Measurements from ENCODE around the gene NR2F6.

Gene NR2F6

DNA sequence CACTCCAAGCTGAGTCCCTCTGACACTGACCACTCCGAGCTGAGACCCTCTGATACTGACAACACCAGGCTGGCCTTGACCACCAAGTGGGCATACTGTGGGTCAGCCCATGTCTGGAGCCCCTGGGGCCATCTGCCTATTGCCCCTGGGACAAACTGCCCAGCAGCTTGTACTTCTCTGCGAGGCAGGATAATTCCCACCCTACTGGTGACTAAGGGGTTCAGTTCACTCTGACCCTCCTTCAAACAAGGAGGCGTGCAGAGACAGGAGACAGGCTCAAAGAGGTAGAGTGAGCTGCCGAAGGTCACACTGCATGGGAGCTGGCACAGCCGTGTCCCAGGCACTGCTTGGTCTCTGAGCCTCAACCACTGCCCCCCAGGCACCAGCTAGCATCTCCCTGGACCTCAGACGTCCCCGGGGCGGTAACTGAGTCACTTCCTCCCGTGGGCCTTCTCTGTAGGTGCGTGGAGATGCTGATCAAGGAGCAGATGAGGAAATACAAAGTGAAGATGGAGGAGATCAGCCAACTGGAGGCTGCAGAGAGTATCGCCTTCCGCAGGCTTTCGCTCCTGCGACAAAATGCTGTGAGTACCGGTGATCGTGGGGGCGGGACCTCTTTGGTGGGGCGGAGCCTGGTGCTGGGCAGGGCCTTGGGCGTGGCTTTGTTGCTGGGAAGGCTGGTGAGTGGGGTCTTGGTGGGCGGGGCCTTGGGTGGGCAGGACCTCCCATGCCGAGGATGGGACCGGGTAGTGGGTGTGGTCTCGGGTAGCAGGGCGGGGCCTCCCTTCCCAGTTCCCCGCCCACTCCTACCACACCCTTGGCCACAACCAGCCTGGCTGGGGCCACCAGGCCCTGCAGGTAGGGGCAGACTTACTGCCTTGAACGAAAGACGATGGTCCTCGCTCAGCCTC lies 36.3 kb downstream of the NR2F6 start:
- no peak for DNase-seq (ENCODE audit: low spot score)
- no peak overlapping the region for H3K27ac ChIP-seq
- TF ChIP-seq, protein P1, sequence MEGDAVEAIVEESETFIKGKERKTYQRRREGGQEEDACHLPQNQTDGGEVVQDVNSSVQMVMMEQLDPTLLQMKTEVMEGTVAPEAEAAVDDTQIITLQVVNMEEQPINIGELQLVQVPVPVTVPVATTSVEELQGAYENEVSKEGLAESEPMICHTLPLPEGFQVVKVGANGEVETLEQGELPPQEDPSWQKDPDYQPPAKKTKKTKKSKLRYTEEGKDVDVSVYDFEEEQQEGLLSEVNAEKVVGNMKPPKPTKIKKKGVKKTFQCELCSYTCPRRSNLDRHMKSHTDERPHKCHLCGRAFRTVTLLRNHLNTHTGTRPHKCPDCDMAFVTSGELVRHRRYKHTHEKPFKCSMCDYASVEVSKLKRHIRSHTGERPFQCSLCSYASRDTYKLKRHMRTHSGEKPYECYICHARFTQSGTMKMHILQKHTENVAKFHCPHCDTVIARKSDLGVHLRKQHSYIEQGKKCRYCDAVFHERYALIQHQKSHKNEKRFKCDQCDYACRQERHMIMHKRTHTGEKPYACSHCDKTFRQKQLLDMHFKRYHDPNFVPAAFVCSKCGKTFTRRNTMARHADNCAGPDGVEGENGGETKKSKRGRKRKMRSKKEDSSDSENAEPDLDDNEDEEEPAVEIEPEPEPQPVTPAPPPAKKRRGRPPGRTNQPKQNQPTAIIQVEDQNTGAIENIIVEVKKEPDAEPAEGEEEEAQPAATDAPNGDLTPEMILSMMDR (IDR thresholded peaks at IDR 0.05), result no peak
- H3K4me3 ChIP-seq, result no peak overlapping the region

DNA sequence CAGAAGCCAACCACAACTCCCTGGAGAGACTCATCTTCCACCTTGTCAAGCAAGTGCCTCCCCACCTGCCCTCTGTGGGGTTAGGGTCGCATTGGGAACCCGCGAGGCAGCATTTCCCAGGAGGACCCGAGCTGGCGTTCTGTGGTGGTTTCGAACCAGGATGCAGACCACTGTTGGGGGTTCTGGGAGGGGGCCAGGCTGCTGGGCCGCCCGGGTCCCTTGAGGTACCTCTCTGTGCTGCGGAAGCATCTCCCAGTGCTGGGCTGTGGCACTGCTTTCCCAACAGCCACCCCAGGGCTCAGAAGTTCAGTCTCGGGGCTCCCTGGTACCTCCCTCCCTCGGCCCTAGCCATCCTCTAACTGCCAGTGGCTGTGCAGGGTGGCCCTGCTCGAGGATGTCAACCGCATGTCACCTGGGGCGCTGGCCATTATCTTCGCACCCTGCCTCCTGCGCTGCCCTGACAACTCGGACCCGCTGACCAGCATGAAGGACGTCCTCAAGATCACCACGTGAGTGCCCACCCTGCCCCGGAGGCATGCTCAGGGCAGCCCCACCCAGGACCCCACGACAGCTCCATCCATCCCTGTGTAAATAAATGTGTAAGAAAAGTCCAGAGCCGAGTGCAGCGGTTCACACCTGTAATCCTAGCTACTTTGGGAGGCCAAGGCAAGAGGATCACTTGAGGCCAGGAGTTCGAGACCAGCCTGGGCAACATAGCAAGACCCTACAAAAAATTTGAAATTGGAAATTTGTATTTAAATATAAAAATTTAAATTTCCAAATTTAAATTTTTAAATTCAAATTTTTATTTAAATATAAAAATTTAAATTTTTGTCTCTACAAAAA lies 38.8 kb downstream of the NR2F6 start:
- Histone ChIP-seq H3K4me3 (no peak overlapping the region), H3K27ac (no peak overlapping the region)
- TF ChIP-seq, protein P1 (IDR thresholded peaks at IDR 0.05), result no peak
- no peak for DNase-seq (ENCODE audit: low spot score)

- TF ChIP-seq, protein P1 (IDR thresholded peaks at IDR 0.05), result peak; percentile 39
- no peak overlapping the region for H3K27ac ChIP-seq
- H3K4me3 ChIP-seq, result no peak overlapping the region
- DNase-seq (ENCODE audit: low spot score), result no peak
Observed at GRCh38 chr19:17205237-17206140, 40.2 kb downstream of the NR2F6 start.

GRCh38 chr19:17202713-17203112 lies 43.0 kb downstream of the NR2F6 start:
- no peak for DNase-seq (ENCODE audit: low spot score)
- TF ChIP-seq, protein P1 (IDR thresholded peaks at IDR 0.05), result no peak
- Histone ChIP-seq H3K4me3 (no peak overlapping the region), H3K27ac (no peak overlapping the region)

GRCh38 chr19:17202249-17202648 lies 43.5 kb downstream of the NR2F6 start:
- no peak for DNase-seq (ENCODE audit: low spot score)
- no peak overlapping the region for H3K4me3 ChIP-seq
- TF ChIP-seq, protein P1 (IDR thresholded peaks at IDR 0.05), result no peak
- H3K27ac ChIP-seq, result no peak overlapping the region

DNA sequence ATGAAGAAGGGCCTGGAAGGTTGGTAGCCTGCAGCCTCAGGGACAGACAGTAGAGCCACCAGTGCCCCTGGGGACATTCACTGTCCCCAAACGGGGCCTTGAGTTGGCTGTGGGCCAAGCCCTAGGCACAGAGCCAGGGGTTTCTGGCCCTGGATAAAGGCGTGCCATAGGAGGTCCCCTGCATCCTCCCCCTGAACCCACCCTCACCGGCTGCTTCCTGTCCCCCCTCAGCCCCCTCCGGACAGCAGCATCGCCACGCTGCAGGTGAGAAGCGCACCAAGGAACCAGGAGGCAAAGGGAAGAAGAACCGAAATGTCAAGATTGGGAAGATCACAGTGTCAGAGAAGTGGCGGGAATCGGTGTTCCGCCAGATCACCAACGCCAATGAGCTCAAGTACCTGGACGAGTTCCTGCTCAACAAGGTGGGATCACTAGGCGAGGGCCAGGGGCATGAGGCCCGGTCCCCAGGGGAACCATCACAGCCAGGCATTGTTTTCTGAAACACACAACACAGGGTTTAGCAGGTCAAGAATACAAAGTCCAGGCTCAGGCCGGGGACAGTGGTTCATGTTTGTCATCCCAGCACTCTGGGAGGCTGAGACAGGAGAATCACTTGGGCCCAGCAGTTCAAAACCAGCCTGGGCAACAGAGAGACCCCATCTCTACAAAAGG lies 45.2 kb downstream of the NR2F6 start:
- H3K27ac ChIP-seq, result no peak overlapping the region
- TF ChIP-seq, protein P1 (IDR thresholded peaks at IDR 0.05), result no peak
- no peak for DNase-seq (ENCODE audit: low spot score)
- no peak overlapping the region for H3K4me3 ChIP-seq

All from coronary artery (tissue), 2 donors.